ENCODE measurements around the gene C8B. TPM values are rescaled to one million over a fixed set of nuclear protein-coding genes. Genes with fewer than 3 reads are reported as not detected.

C8B gene
- total and polyA plus RNA-seq, 12 donors: not detected

DNA sequence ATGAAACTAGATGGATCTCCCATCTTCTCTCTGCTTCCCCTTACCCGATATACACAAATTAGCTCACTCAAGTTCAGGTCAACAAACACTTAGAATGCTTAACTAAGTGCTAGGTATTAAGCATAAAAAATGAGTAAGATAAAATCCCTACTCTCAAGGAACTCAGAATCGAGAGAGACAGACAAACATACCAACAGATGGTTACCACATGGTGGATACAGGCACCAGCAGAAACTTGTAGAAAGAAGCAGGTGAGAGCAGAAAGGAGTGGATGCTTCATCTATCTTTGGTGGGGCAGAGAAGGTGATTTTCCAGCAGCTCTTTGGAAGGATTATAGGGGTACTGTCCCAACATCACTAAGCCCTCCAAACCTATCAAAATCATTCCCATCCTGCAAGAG lies 32.2 kb downstream of the C8B start:
- DNase-seq (no peak), ATAC-seq (no peak)
- H3K27me3 ChIP-seq: peaks cover 0 to 7% (median 0%) of the 10 kb centered on the region in 7 donors
- 75 to 83% methylated on average over 2 of the region's 2 CpGs for WGBS, 2 donors
- no peaks in the 10 kb centered on the region for H3K36me3 ChIP-seq
- H3K4me3 ChIP-seq: no peak overlapping the region
- no peaks in the 10 kb centered on the region for H3K9me3 ChIP-seq
- no peaks in the 10 kb centered on the region for H3K4me1 ChIP-seq
- intact Hi-C loops (cut with DNase I): no loop called here
- TF ChIP-seq CTCF (IDR thresholded peaks at IDR 0.05): no peak
- H3K27ac ChIP-seq: no peak overlapping the region

DNA sequence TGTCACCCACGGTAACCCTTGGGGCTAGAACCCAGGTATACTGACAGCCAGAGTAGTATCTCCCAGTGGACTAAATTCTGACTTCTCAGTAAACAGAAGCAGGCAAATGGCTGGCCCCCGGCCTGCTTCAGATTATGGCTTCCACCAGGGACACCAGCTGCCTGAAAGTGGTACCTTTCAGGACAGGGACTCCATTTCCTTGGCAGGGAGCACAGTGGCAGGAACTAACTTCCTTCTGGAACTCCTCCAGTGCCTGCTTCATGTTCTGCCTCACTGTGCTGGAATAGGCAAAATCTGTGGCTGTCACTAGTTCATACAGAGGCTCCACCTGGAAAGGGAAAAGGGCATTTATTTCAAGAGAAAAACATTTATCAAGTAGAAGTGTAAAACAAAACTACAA lies 32.7 kb downstream of the C8B start:
- H3K36me3 ChIP-seq: no peaks in the 10 kb centered on the region
- no peak for TF ChIP-seq CTCF (IDR thresholded peaks at IDR 0.05)
- ATAC-seq: no peak
- intact Hi-C loops (cut with DNase I): no loop called here
- H3K4me3 ChIP-seq: no peak overlapping the region
- no peak overlapping the region for H3K27ac ChIP-seq
- H3K9me3 ChIP-seq: no peaks in the 10 kb centered on the region
- H3K27me3 ChIP-seq: peaks cover 0 to 7% (median 0%) of the 10 kb centered on the region in 7 donors
- WGBS, 2 donors: 81 to 83% methylated on average over 2 of the region's 2 CpGs
- no peaks in the 10 kb centered on the region for H3K4me1 ChIP-seq
- DNase-seq: no peak

- no peak for TF ChIP-seq CTCF (IDR thresholded peaks at IDR 0.05)
- H3K27me3 ChIP-seq: peaks cover 0 to 3% (median 0%) of the 10 kb centered on the region in 7 donors
- H3K9me3 ChIP-seq: no peaks in the 10 kb centered on the region
- H3K36me3 ChIP-seq: no peaks in the 10 kb centered on the region
- ATAC-seq (no peak), DNase-seq (no peak)
- no peak overlapping the region for H3K27ac ChIP-seq
- intact Hi-C loops (cut with DNase I): no loop called here
- H3K4me1 ChIP-seq: no peaks in the 10 kb centered on the region
- 74 to 77% methylated on average over 3 of the region's 3 CpGs for WGBS, 2 donors
- H3K4me3 ChIP-seq: no peak overlapping the region
Measured at GRCh38 chr1:56931686-56932085, 34.1 kb downstream of the C8B start.

- ATAC-seq (no peak), DNase-seq (no peak)
- H3K4me1 ChIP-seq: no peaks in the 10 kb centered on the region
- no peaks in the 10 kb centered on the region for H3K27me3 ChIP-seq
- intact Hi-C loops (cut with DNase I): no loop called here
- H3K36me3 ChIP-seq: no peaks in the 10 kb centered on the region
- no peaks in the 10 kb centered on the region for H3K9me3 ChIP-seq
- H3K27ac ChIP-seq: no peak overlapping the region
- no peak overlapping the region for H3K4me3 ChIP-seq
- TF ChIP-seq CTCF (IDR thresholded peaks at IDR 0.05): no peak
- 47 to 71% methylated on average over 3 of the region's 3 CpGs for WGBS, 2 donors
Measured at GRCh38 chr1:56931211-56931610, 34.6 kb downstream of the C8B start.

GRCh38 chr1:56929492-56929891 lies 36.3 kb downstream of the C8B start:
- DNase-seq (no peak), ATAC-seq (no peak)
- TF ChIP-seq CTCF (IDR thresholded peaks at IDR 0.05): no peak
- Histone ChIP-seq H3K9me3 (no peaks in the 10 kb centered on the region), H3K27me3 (no peaks in the 10 kb centered on the region), H3K4me3 (no peak overlapping the region), H3K4me1 (no peaks in the 10 kb centered on the region), H3K36me3 (no peaks in the 10 kb centered on the region), H3K27ac (no peak overlapping the region)
- intact Hi-C loops (cut with DNase I): no loop called here
- WGBS, 2 donors: 81 to 82% methylated on average over 2 of the region's 2 CpGs

All from heart right ventricle (tissue), 16 donors.